Central memory CD8-positive, alpha-beta T cell (primary cell): Measurements from ENCODE around the gene FBXL14.

ENCODE experiments used
- ATAC-seq: fragments of 150-1000 bp; cut with Tn5 transposase; replicated peaks from 2 replicates; pipeline ENCODE4 v1.10.0; 2022; ENCODE audit warnings: mild to moderate bottlenecking, moderate FRiP score, moderate number of reproducible peaks; ENCODE audit not compliant: poor library complexity, severe bottlenecking; ENCODE audit errors: extremely low read depth
- DNase-seq, 2 donors: peaks; one replicate each; pipeline ENCODE4 v3.0.0; 2021; ENCODE audit warnings: low spot score in 2 of 2
- H3K27ac Mint-ChIP-seq: one replicate; pipeline ENCODE4 v1.8.0; 2022; ENCODE audit warnings: low read depth, mild to moderate bottlenecking, moderate library complexity, mixed read lengths
- H3K27me3 Mint-ChIP-seq: one replicate; pipeline ENCODE4 v1.8.0; 2022; ENCODE audit warnings: mixed read lengths
- H3K36me3 Mint-ChIP-seq: one replicate; pipeline ENCODE4 v1.8.0; 2022; ENCODE audit warnings: mild to moderate bottlenecking, moderate library complexity, mixed read lengths; ENCODE audit not compliant: insufficient read depth
- H3K4me1 Mint-ChIP-seq: one replicate; pipeline ENCODE4 v1.8.0; 2022; ENCODE audit warnings: mixed read lengths
- H3K4me3 Mint-ChIP-seq: one replicate; pipeline ENCODE4 v1.8.0; 2022; ENCODE audit warnings: mild to moderate bottlenecking, moderate library complexity, mixed read lengths
- H3K9me3 Mint-ChIP-seq: one replicate; pipeline ENCODE4 v1.8.0; 2022; ENCODE audit warnings: mixed read lengths

Gene FBXL14

DNA sequence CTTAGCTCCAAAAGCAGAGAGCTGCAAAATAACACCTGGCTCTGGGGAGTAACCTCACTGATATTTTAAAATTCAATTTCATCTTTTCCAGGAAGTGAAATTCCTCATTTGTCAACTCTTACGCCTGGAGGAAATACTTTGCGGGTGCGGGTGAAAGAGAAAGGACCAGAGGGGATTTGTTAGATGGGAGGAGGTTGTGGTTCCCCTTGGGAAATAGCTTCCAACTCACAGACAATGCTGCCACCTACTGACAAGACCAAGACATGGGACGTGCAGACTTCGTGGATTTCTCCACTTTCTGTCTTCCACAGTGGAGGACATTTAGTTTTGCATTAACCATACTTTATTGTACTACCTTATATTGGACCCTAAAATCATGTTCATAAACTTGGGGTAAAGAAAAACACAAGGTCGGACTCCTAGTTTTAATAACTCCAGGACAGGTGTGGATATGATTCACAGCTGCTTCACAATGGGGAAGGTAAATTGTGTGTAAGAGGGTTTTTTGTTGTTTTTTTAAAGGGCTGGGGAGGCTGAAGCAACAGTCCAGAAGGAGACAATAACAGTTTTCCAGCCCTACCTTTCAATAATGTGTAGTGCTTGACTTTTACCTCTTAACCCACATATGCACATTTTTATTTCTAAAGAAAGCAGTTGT lies 10.8 kb downstream of the FBXL14 start:
- Mint-ChIP-seq H3K36me3 (peaks cover 12% of the 10 kb centered on the region), H3K4me3 (no peak overlapping the region), H3K4me1 (peaks cover 27% of the 10 kb centered on the region), H3K9me3 (no peaks in the 10 kb centered on the region), H3K27me3 (no peaks in the 10 kb centered on the region), H3K27ac (no peak overlapping the region)
- DNase-seq (peak in 1 of 2 donors; percentile 54), ATAC-seq (no peak)

DNA sequence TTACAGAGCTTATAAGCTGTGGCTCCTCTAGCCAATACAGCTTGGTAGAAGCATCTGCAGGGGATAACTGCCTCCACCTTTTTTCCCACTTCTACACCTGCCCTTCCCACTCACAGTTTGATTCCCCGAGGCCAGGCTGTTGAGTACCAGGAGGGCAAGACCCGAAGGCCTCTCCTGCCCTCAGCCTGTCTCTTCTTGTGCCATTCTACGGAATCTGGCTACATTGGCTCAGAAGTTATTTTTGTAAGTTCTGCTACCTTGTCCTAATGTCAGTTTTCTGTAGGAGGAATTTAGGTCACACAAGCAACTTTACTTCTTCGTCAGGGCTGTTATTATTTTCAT lies 11.7 kb downstream of the FBXL14 start:
- Mint-ChIP-seq H3K4me3 (no peak overlapping the region), H3K27me3 (no peaks in the 10 kb centered on the region), H3K9me3 (no peaks in the 10 kb centered on the region), H3K36me3 (peaks cover 9% of the 10 kb centered on the region), H3K27ac (no peak overlapping the region), H3K4me1 (peaks cover 18% of the 10 kb centered on the region)
- no peak for DNase-seq
- no peak for ATAC-seq

DNA sequence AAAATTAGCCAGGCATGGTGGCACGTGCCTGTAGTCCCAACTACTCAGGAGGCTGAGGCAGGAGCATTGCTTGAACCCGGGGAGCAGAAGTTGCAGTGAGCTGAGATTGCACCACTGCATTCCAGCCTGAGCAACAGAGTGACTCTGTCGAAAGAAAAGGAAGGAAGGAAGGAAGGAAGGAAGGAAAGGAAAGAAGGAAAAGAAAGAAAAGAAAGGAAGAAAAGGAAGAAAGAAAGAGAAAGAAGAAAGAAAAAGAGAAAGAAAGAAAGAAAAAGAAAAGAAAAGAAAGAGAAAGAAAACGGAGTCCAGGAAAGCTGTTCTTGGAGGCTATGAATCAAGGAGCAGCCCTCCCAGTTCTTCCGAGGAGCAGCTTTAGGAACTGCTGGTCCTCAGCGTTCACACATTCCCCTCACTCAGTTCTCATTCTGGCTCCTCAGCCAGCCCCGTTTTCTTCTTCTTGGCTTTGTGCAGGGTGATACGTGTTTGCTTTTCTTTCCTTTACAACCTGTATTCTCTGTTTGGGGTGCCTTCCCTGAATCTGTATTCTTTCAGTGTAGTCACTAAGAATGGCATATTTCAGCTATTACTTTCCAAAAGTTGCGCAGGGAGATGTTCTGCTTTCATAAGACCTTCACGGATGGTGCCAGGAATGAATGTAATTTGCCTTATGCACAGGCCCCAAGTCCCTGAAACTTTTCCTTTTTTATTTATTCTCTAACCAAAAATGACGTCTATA lies 12.2 kb downstream of the FBXL14 start:
- Mint-ChIP-seq H3K4me3 (no peak overlapping the region), H3K27me3 (no peaks in the 10 kb centered on the region), H3K9me3 (no peaks in the 10 kb centered on the region), H3K36me3 (peaks cover 5% of the 10 kb centered on the region), H3K27ac (no peak overlapping the region), H3K4me1 (peaks cover 17% of the 10 kb centered on the region)
- ATAC-seq (no peak), DNase-seq (no peak)

DNA sequence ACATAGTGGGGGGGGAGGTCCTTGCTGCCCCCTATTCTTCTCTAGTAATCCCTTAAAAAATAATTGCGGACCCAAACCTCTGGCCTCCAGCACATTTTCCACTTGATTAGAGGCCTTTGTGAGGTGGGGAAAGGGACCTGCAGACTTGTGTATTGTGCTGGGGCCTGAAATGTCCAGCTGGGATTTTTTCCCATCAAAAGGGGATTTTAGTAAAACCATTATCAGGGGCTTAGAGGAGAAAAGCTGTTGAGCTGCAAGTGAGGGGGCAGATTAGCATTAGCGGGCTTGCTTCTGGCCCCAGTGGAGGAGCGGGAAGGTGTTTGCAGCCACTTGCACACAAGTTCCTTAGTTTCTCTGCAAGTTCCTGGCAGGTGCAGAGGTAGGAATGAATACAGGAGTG lies 13.9 kb downstream of the FBXL14 start:
- Mint-ChIP-seq H3K4me3 (no peak overlapping the region), H3K27me3 (no peaks in the 10 kb centered on the region), H3K4me1 (peaks cover 19% of the 10 kb centered on the region), H3K36me3 (no peaks in the 10 kb centered on the region), H3K27ac (no peak overlapping the region), H3K9me3 (no peaks in the 10 kb centered on the region)
- no peak for DNase-seq
- ATAC-seq = no peak

DNA sequence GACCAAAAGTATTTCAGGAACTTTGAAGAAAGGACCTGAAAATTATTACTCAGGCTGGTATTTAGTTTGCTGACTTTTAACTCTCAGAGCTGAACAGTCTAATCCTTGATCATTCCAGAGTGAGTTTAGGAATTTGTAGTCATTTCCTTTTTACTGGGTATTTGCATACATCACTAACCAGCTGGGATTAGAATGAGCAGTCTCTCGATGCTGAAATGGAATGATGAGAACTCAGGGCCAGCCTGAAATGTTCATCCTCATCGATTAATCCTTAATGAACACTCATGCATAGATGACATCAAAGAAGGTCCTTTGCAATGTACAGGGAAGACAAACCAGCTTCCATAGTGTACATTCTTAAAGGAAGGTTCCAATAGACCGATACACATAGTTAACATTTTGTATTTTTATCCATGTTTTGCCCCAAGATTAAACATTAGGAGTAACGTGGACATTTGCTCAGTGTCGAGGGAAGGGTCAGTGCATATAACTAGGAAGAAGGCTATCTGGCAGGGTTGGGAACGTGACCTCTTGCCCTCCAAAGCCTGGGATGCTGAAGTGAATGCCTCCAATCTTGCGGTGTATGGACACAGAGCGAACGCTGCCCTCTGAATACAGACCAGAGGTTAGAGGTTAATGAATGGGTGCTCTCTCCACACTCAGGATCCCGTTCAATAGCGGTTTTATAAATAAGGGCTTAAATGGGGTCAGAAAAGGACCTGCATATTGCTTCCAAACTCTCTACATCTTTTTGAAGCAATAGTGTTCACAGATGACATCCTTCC lies 14.5 kb downstream of the FBXL14 start:
- no peak overlapping the region for H3K4me3 Mint-ChIP-seq
- H3K27me3 Mint-ChIP-seq = no peaks in the 10 kb centered on the region
- ATAC-seq (no peak), DNase-seq (no peak)
- no peaks in the 10 kb centered on the region for H3K36me3 Mint-ChIP-seq
- peaks cover 22% of the 10 kb centered on the region for H3K4me1 Mint-ChIP-seq
- H3K27ac Mint-ChIP-seq = no peak overlapping the region
- H3K9me3 Mint-ChIP-seq = no peaks in the 10 kb centered on the region

DNA sequence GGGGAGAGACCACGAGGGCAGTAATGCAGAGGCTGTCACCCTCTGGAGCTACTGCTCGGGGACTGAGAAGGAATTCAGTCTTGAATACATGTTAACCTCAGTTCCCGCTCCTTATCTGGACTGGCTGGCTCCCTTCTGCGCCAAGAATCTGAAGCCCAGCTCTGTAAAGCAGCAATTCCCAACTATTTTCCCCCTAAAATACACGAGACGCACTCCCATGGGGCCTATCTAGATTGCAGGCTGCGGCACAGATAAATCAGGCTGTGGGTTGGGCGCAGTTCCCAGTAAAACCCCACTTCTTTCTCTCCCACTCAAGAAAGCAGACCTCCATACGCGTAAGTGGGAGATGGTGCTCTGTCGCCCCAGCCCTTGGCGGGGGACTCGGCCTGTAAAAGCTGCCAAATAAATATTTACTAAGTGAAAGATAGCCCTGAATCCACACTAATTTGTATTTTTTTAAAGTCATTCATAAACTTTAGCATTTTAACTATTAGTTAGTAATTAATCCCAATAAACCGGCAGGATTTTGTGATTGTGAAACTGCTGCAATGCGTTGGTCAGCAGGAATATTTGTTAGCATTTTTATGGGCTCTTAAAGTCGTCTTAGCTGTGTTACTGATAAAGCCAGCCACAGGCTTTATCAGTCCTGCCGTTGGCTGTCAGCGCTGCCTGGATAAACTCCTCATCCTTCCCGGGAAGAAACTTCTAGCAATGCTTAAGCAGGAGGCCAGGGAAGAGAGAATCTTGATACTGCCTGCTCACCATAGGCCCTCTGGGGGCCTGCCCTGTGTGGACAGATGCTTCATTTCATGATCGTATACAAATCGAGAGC lies 17.8 kb downstream of the FBXL14 start:
- Mint-ChIP-seq H3K4me3 (no peak overlapping the region), H3K27me3 (peaks cover 10% of the 10 kb centered on the region), H3K4me1 (peaks cover 19% of the 10 kb centered on the region), H3K9me3 (no peaks in the 10 kb centered on the region), H3K36me3 (peaks cover 4% of the 10 kb centered on the region), H3K27ac (no peak overlapping the region)
- DNase-seq = no peak
- no peak for ATAC-seq

DNA sequence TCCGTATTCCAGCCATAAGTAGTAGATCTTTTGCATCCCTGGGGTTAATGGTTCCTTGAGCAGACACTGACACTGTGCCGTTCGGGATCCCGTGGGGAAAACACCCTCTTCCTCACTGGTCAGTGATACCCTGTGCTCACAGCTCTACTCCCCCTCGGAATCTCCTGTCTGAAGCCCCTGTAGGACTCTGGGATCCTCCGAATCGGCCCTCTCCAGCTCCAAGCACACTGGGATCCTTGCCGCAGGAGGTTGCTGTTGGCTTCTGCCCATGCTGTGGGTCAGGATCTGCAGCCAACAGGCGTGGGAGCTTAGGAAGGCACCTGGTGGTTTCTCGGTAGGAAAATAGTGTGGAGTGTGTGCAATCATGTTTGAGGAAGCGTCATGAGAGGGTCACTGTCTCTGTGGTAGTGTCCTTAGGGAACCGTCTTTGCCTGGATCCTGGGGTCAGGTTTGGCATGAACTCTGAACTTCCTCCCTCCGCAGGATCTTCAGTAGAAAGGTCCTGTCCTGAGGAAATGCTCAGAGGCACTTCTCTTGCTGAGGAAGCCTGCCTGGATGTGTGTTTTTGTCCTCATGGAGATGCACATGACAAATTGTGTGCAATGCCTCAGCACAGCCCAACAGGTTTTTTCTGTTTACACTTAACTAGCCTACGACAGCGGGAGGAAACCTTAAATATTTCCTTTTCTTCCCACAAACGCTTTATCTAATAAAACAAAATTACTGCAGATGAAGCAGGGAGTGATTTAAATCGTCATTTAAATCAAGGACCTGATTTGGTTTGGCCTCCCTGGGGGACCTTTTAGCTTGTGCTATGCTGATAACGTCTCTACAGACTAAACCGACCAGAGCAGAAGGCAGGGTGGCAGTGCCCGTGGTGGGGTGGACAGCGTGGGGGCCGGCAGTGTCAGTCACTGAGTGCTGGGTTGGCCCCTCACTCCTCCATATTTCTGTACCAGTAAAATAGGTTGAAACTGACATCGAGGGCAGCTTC lies 18.7 kb downstream of the FBXL14 start:
- H3K27me3 Mint-ChIP-seq = peaks cover 13% of the 10 kb centered on the region
- peaks cover 14% of the 10 kb centered on the region for H3K4me1 Mint-ChIP-seq
- DNase-seq = no peak
- H3K27ac Mint-ChIP-seq = no peak overlapping the region
- peaks cover 4% of the 10 kb centered on the region for H3K36me3 Mint-ChIP-seq
- H3K4me3 Mint-ChIP-seq = no peak overlapping the region
- ATAC-seq = no peak
- H3K9me3 Mint-ChIP-seq = no peaks in the 10 kb centered on the region

DNA sequence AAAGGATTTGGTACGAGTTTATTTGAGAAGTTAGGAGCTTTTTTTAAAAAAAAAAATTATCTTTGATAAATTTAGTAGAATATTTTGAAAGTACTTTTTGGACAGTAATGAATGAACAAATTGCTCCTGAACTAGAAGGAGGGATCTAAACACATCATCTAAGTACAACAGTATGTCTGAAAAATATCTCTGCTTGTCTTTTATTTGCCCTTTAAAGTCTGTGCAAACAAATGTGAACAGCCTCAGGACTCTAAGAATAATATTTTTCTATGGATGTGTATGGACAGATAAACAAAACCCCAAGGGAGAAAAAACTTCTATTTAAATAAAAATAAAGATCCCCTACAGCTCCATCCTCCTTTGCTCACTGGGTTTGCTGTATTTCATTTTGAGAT lies 19.5 kb downstream of the FBXL14 start:
- no peak overlapping the region for H3K4me3 Mint-ChIP-seq
- DNase-seq (no peak), ATAC-seq (no peak)
- peaks cover 13% of the 10 kb centered on the region for H3K27me3 Mint-ChIP-seq
- peaks cover 10% of the 10 kb centered on the region for H3K4me1 Mint-ChIP-seq
- no peaks in the 10 kb centered on the region for H3K9me3 Mint-ChIP-seq
- H3K36me3 Mint-ChIP-seq = peaks cover 4% of the 10 kb centered on the region
- no peak overlapping the region for H3K27ac Mint-ChIP-seq

DNA sequence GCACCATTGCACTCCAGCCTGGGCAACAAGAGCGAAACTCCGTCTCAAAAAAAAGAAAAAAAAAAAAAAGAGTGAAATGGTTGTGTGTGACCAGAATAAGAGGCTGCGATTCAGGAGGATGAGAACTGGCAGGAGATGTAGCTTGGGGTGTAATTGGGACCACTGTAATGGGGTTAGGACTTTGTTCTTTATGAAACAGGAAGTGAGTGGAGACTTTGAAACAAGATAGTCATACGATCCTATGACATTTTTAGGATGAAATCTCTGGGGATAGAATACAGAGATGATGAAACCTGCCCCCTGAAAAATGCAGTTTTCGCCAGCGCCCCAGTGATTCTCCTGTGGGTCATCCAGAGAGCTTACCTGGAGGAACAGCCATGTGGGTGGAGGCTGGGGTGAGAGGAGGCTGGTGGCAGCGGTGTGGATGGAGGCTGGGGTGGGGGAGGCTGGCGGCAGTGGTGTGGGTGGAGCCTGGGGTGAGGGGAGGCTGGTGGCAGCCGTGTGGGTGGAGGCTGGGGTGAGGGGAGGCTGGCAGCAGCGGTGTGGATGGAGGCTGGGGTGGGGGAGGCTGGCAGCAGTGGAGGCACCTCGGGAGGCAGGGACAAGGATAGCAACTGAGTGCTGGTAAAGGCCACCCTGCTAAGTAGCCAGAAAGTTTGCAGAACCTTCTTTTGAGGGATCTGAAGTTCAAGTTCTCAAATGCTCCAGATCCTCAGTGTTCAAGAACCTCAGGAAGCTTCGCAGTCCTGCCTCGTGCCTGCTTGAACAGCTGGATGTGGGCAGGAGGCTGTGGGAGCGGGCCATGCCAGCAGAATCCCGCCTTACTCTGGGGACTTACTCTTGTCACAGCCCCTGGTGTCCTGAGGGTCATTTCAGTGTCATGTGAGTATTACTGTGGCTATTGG lies 20.2 kb downstream of the FBXL14 start:
- Mint-ChIP-seq H3K4me1 (peaks cover 10% of the 10 kb centered on the region), H3K4me3 (peak overlapping the region; percentile 45), H3K36me3 (peaks cover 4% of the 10 kb centered on the region), H3K27me3 (peaks cover 13% of the 10 kb centered on the region), H3K27ac (peak overlapping the region; percentile 37), H3K9me3 (no peaks in the 10 kb centered on the region)
- DNase-seq (no peak), ATAC-seq (no peak)

DNA sequence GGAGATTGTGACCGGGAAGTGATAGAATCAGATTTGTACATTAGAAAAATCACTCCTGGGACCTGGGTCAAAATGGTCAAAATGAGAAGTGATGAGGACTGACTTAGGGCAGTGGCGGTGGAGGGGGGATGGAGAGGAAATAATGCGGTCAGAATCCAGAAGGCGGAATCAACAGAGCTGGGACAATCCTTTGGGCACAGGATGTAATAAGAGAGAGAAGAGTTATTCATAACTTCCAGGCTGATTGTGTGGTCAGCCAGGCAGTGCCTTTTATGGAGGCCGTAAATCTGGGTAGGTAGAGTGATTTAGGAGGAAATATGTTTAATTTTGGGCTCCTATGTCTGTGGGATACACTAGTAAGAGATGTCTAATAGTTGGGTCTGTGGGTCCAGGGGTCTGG lies 21.6 kb downstream of the FBXL14 start:
- Mint-ChIP-seq H3K4me3 (no peak overlapping the region), H3K27ac (peak overlapping the region; percentile 37), H3K9me3 (no peaks in the 10 kb centered on the region), H3K36me3 (peaks cover 4% of the 10 kb centered on the region), H3K4me1 (peaks cover 10% of the 10 kb centered on the region), H3K27me3 (peaks cover 13% of the 10 kb centered on the region)
- no peak for ATAC-seq
- DNase-seq = no peak

DNA sequence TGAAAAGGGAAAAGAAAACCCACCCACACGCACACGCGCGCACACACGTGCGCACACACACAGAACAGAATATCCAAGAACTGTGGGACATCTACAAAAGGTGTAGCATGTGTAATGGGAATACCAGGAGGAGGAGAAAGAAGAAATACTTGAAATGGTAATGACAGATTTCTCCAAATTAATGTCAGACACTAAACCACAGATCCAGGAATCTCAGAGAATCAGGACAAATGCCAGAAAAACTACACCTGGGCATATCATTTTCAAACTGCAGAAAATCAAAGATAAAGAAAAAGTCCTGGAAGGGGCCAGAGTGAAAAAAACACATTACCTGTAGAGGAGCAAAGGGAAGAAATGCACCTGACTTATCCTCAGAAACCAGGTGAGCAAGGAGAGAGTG lies 26.5 kb downstream of the FBXL14 start:
- H3K4me3 Mint-ChIP-seq = no peak overlapping the region
- no peak for DNase-seq
- peak overlapping the region; percentile 33 for H3K27ac Mint-ChIP-seq
- H3K36me3 Mint-ChIP-seq = peaks cover 1% of the 10 kb centered on the region
- no peaks in the 10 kb centered on the region for H3K9me3 Mint-ChIP-seq
- peaks cover 13% of the 10 kb centered on the region for H3K27me3 Mint-ChIP-seq
- ATAC-seq = no peak
- no peaks in the 10 kb centered on the region for H3K4me1 Mint-ChIP-seq
